GM19372 (cell line): Measurements from ENCODE around the gene C6orf62.
"Not testable (repeated sequence)": the region's sequence is repeated elsewhere in the genome, so short reads cannot be mapped to it uniquely, and the experiment has no call there.

Experiments used
- ATAC-seq: cut with Tn5 transposase; IDR thresholded peaks from one replicate; pipeline ENCODE4 v1.9.1; 2021; ENCODE audit warnings: mild to moderate bottlenecking, low read depth, moderate library complexity; ENCODE audit not compliant: unreplicated experiment

The C6orf62 gene

DNA sequence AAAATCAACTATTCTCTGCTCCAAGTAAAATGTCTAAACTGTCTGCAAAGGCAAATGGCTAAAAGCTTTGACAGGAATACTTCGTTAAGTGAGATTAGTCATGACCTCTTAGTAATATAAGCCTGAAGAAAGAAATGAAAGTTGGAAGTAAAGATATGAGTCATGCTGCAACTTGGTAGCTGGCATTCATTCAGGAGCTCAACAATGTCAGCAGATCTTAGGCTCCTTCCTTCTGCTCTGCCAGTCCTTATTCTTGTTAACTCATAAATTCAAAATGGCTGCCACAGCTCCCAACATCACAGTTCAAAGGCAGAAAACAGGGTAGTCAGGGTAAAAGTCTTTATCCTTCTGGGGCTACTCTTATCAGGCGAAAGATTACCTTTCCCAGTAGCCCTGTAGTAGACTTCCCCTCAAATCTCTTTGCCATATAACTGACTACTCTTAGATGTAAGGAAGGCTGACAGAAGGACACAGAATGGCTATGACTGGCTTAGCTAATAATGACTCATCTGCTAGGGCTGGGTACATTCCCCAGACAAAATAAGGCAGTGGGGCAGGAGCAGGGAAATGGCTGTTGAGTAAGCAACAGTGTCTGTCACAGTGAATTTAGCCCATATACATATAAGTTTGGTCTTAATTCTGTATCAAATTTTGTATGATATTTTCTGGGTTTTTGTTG is 24.4 kb upstream of the C6orf62 start:
- ATAC-seq, result peak; percentile 68

DNA sequence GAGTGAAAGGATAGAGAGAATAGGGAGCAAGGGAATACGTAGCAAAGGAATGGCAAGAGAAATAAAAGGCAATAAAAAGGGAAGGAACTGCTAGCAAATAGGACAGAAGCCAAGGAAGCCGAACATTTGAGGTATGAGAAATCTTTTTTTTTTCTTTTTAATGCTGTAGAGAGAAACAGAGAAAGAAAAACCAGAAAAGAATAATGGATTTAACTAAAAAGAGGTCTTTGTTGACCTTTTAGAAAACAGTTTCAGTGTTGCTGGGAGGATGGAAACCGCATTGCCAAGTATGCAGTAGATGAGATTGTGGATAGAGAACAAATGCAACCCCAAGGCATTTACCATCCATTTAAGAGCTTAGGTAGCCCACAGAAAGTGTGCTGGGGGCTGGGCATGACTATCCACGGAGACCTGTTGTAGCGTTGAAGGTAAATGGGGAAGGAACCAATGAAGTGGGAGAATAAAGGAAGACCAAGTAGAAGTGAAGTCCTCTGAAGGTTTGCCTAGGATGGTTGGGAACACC is 23.3 kb upstream of the C6orf62 start:
- ATAC-seq, result no peak

- ATAC-seq, result no peak
Observed at GRCh38 chr6:24740861-24741260, 21.9 kb upstream of the C6orf62 start.

- ATAC-seq, result no peak
Observed at GRCh38 chr6:24738741-24739140, 19.8 kb upstream of the C6orf62 start.

- ATAC-seq, result not testable (repeated sequence)
Observed at GRCh38 chr6:24734710-24735109, 15.8 kb upstream of the C6orf62 start.

DNA sequence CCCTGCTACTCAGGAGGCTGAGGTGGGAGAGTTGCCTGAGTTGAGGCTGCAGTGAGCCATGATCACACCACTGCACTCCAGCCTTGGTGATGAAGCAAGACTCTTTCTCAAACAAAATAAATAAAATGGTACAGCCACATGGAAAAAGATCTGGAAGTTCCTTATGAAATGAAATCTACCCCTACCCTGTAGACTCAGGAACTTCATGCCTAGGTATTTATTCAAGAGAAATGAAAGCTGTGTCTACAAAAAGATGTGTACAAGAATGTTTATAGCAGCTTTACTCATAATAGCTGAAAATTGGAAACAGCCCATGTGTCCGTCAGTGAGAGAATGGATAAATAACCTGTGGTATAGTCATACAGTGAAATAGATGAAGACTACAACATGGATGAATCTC is 15.2 kb upstream of the C6orf62 start:
- no peak for ATAC-seq

DNA sequence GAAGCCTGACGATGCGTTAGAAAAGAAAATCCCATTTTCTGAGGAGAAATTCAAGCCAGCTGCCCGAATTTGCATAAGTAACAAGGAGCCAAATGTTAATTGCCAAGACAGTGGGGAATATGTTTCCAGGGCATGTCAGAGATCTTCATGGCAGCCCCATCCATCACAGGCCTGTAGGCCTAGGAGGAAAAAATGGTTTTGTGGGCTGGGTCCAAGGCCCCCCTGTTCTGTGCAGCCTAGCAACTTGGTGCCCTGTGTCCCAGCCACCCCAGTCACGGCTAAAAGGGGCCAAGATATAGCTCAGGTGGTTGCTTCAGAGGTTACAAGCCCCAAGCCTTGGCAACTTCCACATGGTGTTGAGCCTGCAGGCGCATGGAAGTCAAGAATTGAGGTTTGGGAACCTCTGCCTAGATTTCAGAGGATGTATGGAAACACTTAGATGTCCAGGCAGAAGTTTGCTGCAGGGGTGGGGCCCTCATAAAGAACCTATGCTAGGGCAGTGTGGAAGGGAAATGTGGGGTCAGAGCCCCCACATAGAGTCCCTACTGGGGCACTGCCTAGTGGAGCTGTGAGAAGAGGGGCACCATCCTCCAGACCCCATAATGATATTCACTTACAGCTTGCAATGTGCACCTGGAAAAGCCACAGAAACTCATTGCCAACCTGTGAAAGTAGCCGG is 12.6 kb upstream of the C6orf62 start:
- ATAC-seq, result not testable (repeated sequence)

DNA sequence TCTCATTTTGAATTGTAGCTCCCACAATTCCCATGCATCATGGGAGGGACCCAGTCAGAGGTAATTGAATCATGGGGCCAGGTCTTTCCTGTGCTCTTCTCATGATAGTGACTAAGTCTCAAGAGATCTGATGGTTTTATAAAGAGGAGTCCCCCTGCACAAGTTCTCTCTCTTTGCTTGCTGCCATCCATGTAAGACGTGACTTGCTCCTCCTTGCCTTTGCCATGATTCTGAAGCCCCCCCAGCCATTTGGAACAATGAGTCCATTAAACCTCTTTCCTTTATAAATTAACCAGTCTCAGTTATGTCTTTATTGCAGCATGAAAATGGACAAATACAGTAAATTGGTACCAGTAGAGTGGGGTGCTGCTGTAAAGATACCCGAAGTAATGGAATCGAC is 11.7 kb upstream of the C6orf62 start:
- not testable (repeated sequence) for ATAC-seq

DNA sequence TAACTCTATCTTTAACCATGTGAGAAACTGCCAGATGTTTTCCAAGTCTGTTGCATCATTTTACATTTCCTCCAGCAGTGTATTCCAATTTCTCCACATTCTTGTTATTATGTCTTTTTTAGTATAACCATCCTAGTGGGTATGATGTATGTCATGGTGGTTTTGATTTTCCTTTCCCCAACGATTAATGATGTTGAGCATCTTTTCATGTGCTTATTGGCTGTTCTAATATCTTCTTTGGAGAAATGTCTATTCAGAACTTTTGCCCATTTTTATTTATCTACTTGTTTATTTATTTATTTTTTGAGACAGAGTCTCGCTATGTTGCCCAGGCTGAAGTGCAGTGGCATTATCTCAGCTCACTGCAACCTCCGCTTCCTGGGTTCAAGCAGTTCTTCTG is 4.3 kb upstream of the C6orf62 start:
- no peak for ATAC-seq

DNA sequence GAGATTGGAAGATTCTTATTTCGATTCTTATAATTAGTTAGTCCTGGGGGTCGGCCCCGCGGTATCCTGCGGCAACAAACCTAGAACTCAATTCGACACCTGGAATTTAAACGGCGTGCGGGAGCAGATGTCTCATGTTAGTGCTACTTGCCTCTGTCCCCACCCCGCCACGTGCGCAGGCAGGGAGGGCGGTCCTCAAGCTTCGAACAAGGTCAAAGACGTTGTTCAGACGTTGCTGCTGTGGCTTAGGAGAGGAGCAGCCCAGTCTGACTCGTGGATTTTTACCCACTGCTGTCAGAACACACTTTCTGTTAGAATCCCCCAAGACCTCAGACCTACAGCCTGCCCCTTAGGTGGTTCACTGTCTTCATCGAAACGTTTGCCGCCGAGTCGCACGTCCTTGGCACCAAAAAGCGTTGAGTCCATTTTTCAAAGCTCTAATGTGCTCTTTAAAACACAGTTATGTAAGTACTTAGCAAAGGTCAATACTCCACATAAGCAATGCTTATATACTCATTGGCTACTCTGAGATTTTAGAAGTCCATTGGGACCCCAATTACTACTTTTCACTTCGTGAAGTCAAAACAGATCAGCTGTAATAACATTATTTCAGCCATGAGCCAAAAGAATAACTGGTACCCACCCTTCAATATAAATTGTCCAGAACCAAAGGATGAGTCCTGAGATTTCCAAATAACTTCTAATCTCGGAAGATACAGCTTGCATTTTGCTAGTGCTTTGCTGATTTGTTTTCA is 2.7 kb upstream of the C6orf62 start:
- ATAC-seq, result peak; percentile 40

DNA sequence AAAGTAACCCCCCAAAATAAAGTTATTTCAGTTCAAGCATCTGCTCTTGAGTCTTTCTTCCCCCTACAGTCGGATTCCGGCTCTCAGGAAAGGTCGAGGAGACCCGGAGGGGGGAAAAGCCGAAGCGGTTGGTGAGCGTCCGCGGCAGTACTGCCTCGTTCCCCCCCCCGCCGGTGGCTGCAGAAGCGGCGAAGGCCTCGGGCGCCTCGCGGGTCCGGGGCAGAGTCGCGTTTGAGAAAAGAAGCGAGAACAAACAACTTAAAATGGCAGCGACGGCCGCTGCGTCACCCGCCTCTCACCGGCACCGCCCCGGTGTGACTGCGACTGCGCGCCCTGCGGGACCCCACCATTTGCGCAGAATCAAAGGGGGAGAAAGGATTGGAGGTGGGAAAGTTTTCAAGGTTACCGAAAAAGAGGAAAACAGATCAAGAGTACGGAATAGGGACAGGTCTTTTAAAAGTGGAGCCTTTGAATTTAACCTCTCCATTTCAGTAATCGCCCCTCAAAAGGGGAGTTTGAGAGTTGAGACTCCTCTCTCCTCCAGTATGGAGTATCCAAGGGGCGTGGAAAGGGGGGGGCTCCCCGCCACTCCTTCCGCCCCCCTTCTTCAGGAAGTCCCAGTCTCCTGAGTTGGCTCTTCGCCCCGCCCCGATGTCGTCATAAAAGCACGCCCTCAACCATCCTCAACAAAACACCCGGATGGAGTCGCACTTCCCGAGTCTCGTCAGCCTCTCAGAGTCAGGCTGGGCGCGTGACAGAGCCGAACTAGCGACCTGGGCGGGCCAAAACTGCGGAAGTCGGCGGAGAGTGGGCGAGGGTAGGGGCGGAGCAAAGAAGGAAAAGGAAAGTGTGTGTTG is 1.9 kb upstream of the C6orf62 start:
- peak; percentile 80 for ATAC-seq

GRCh38 chr6:24720131-24720603 is 1.2 kb upstream of the C6orf62 start:
- ATAC-seq, result no peak

GRCh38 chr6:24718449-24719124 is 367 bp downstream of the C6orf62 start:
- ATAC-seq, result no peak

DNA sequence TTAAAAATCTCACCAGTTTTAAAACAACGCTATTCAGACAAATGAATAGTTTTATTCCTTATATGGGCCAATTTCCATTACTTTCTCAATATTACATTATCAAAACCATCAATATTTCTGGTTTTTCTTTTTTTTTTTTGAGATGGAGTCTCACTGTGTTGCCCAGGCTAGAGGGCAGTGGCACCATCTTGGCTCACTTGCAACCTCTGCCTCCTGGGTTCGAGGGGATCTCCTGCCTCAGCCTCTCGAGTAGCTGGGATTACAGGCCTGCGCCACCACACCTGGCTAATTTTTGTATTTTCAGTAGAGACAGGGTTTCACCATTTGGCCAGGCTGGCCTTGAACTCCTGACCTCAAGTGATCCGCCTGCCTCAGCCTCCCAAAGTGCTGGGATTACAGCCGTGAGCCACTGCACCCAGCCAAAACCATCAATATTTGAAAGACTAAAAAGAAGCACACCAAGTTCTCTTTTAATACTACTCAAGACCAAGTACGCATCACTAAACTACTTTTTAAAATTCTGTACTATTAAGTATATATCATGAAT is 2.3 kb downstream of the C6orf62 start:
- ATAC-seq, result not testable (repeated sequence)

GRCh38 chr6:24710519-24711303 is 8.2 kb downstream of the C6orf62 start:
- no peak for ATAC-seq

GRCh38 chr6:24709014-24709711 is 9.8 kb downstream of the C6orf62 start:
- no peak for ATAC-seq

- ATAC-seq, result no peak
Observed at GRCh38 chr6:24708612-24709011, 10.3 kb downstream of the C6orf62 start.

DNA sequence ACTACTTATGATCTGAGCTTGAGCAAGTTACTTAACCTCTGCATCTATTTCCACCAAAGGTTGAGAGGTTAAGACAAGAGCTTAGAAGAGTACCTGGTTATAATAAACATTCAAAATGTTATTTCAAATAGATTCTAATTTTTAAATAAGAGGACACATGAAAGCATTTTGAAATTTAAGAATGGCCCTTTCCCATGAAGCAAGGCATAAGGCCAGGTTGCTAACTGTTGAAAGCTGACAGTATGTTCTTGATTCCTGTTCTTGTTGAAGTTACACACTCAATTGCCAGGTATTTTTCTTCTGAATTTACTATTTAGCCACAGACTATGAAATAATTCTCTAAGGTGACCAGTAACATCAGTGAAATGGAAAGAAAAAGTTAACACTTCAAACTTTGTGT is 14.5 kb downstream of the C6orf62 start:
- ATAC-seq, result no peak
